PFSK-1 (cell line): ENCODE results near the gene ADAM8.

Experiments used
- REST ChIP-seq, 2 experiments: IDR thresholded peaks; 2 replicates each; pipeline versions ENCODE4 v1.6.1 to v1.8.0; 2011 to 2012; ENCODE audit warnings: low read depth in 2 of 2, low read length in 2 of 2, control low read depth in 1 of 2, inconsistent platforms in 1 of 2, mild to moderate bottlenecking in 1 of 2, moderate library complexity in 1 of 2; ENCODE audit not compliant: insufficient read depth in 1 of 2
- TAF1 ChIP-seq: IDR thresholded peaks from 2 replicates; pipeline ENCODE4 v1.6.1; 2012; ENCODE audit warnings: low read length, control low read depth, borderline replicate concordance; ENCODE audit not compliant: insufficient read depth

GRCh38 chr10:133324198-133324792 lies 47.6 kb upstream of the ADAM8 start:
- TF ChIP-seq REST (IDR thresholded peaks at IDR 0.05; ENCODE audit: insufficient read depth in 1 of 2, low read depth in 2 of 2, low read length in 2 of 2), result no peak
- TF ChIP-seq TAF1, result no peak
